CD4-positive, alpha-beta T cell treated with Interleukin-2 at 100 ng/mL for 4 hours (primary cell): ENCODE measurements around the gene CDCA8.
"Not testable (repeated sequence)": the region's sequence is repeated elsewhere in the genome, so short reads cannot be mapped to it uniquely, and the experiment has no call there.

Source experiments
- DNase-seq: peaks from one replicate; pipeline ENCODE4 v3.0.0-alpha.2; 2020; ENCODE audit warnings: low spot score

Gene CDCA8

DNA sequence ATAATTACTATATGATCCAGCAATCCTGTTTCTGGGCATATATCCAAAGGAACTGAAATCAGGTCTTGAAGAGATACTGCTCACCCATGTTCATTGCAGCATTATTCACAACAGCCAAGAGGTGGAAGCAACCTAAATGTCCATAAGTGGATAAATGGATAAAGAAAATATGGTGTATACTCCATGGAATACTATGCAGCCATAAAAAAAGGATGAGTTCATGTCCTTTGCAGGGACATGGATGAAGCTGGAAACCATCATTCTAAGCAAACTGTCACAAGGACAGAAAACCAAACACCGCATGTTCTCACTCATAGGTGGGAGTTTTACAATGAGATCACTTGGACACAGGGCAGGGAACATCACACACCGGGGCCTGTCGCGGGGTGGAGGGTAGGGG is 46.3 kb downstream of the CDCA8 start:
- DNase-seq: not testable (repeated sequence)

- DNase-seq: no peak
Observed at GRCh38 chr1:37739222-37739621, 46.9 kb downstream of the CDCA8 start.

- DNase-seq: no peak
Observed at GRCh38 chr1:37741130-37741529, 48.8 kb downstream of the CDCA8 start.

GRCh38 chr1:37741662-37742061 is 49.3 kb downstream of the CDCA8 start:
- DNase-seq: no peak

DNA sequence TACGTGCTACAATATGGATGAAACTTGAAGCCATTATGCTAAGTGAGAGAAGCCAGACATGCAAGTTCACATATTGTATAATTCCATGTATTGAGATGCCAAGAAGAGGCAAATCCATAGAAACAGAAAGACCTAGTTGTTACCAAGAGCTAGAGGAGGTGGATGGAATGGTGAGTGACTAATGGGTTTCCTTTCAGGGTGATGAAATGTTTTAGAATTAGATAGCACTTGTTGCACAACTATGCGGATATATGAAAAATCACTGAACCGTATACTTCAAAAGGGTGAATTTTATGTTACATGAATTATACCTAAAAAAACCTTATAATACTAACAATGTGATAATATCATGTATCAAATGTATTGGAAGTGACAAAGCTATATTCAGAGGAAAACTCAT is 54.5 kb downstream of the CDCA8 start:
- no peak for DNase-seq

DNA sequence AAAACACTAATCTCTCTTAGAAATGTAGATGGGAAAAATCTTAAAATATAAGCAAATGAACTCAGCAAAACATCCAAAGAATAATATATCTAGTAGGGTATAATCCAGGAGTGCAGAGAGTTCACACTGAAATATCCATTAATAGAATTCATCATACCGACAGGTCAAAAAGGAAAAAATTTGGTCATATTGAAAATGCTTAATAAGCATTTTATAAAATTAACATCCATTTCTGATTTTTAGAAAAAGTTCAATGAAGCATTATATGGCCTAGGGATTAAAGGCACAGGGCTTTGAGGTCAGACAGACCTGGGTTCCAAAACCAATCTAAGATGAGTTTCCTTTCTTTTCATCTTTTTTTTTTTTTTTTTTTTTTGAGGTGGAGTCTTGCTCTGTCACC is 56.2 kb downstream of the CDCA8 start:
- DNase-seq: no peak

DNA sequence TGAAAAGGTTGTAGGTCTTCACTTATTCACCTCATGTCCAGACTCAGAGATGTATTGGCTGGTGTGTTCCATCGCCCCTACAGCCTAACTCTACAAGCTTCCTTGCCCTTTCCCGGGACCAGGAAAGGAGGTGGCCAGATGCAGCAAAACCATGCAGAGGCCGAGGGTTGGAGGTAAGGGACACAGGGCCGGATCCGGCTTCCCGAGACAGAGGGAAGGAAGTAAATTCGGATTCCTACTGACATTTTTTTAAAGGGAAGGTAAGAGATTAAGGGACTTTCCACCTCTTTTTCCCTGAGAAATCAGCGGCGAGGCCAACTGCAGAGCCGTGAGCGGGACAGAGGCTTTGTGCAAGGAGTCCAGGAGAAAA is 59.9 kb downstream of the CDCA8 start:
- no peak for DNase-seq

- no peak for DNase-seq
Observed at GRCh38 chr1:37752583-37753471, 60.5 kb downstream of the CDCA8 start.

DNA sequence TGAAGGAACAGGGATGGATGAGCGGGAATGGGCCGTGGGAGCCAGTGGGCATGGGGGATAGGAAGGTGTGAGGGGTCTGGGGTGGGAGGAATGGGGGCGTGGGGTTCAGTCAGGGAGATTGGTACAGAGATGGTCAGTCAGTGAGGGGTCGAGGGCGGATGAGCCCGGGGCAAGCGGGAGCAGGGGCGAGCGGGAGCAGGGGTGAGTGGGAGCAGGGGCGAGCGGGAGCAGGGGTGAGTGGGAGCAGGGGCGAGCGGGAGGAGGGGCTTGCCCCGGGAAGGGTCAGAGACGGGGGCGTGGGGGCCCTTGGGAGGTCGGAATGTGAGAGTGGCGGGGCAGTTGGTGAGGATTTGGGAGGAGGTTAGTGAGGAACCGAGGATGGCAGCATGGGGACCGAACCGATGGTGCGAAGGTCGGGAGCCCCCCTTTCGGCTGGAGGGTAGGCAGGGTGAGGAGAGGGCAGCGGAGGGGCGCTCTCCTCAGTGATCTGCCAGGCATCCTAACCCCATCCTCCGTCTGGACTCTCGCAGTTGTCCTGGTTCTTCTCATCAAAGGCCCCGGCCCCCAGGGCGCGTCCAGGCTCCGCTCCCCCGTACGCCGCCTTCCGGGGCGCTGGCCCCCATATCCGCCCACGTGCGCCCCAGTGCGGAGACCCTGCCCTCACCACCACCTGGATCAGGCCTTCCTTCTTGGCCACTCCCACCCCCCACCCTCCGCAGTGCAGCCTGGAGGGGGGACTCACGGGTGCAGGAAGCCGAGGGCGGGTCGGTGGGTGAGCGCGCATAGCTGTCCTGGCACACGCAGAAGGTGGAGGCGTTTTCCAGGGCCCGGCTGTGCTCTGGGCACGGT is 61.4 kb downstream of the CDCA8 start:
- no peak for DNase-seq

GRCh38 chr1:37755290-37755689 is 63.0 kb downstream of the CDCA8 start:
- DNase-seq: no peak

DNA sequence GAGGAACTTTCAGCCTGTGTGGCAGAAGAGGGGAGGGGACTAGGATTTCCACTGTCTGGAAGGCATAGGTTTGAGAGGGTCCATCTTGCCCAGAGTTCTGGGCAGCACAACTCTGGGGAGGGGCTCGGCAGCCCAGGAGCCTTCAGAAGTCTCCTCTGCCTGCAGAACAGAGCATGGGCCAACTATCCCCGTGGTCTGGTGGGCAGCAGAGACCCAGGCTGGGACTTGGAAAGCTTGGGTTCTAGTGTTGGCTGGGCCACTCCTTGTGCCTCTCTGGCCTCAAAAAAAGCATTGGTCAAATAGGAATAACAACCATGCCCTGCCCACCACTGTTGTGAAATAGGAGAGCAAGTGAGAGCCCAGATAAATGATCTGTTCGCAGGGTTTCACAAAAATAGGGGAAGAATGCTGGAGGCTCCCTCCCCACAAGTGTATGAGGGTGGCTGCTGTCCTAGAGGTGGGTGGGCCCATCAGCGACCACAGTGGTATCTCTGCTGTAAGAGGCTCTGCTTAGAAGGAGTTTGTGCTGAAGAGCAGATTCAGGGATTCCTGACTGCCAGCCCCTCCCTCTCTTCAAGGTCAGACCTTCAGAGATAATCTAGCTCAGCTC is 63.7 kb downstream of the CDCA8 start:
- DNase-seq: no peak
